HCT116 (cell line): ENCODE data around the gene LRIT2.

Experiments
- CEBPB ChIP-seq: IDR thresholded peaks from 2 replicates; pipeline ENCODE4 v1.6.1; 2012; ENCODE audit warnings: low read depth
- EZH2 ChIP-seq: fragments of 200-600 bp; sonication (generic); IDR thresholded peaks from 2 replicates; pipeline ENCODE4 v1.6.1; 2017; ENCODE audit warnings: antibody characterized with exemption, mixed run types
- EZH2phosphoT487 ChIP-seq: fragments of 200-600 bp; IDR thresholded peaks from 2 replicates; pipeline ENCODE4 v1.6.1; 2018; ENCODE audit warnings: antibody characterized with exemption, borderline replicate concordance
- JUND ChIP-seq: IDR thresholded peaks from 2 replicates; pipeline ENCODE4 v1.6.1; 2012
- POLR2A ChIP-seq: IDR thresholded peaks from 2 replicates; pipeline ENCODE4 v1.7.0; 2011; ENCODE audit warnings: borderline replicate concordance; ENCODE audit not compliant: insufficient read depth, insufficient read length; ENCODE audit errors: extremely low read depth
- POLR2AphosphoS5 ChIP-seq: IDR thresholded peaks from 2 replicates; pipeline ENCODE4 v1.6.1; 2011; ENCODE audit warnings: mild to moderate bottlenecking, low read depth, low read length, moderate library complexity
- RAD21 ChIP-seq: IDR thresholded peaks from 2 replicates; pipeline ENCODE4 v1.6.1; 2012; ENCODE audit warnings: low read depth, mild to moderate bottlenecking
- ZFX ChIP-seq: fragments of 450-650 bp; IDR thresholded peaks from 2 replicates; pipeline ENCODE4 v1.6.1; 2017
- ZNF274 ChIP-seq: fragments of 200-500 bp; sonication (Bioruptor generic); IDR thresholded peaks from 2 replicates; pipeline ENCODE4 v1.6.1; 2014; ENCODE audit warnings: mild to moderate bottlenecking, low read depth, low read length, inconsistent platforms
- TF ChIP-seq, protein P1 (sequence below): IDR thresholded peaks from 2 replicates; pipeline ENCODE4 v1.6.1; 2012; ENCODE audit warnings: low read depth
- TF ChIP-seq, protein P2 (sequence below), 3 experiments: fragments of 200-600 bp in 1 of 3; sonication (generic) in 1 of 3; IDR thresholded peaks in 2 of 3; conservative IDR thresholded peaks in 1 of 3; 2 replicates each; pipeline ENCODE4 v1.5.1; 2012 to 2017; ENCODE audit warnings: low read depth in 2 of 3, low read length in 2 of 3, antibody characterized with exemption in 1 of 3, borderline replicate concordance in 1 of 3, control low read depth in 1 of 3, mild to moderate bottlenecking in 1 of 3, mixed read lengths in 1 of 3, mixed run types in 1 of 3, moderate library complexity in 1 of 3; ENCODE audit not compliant: insufficient read depth in 1 of 3

GRCh38 chr10:84208023-84208422 is 17.3 kb downstream of the LRIT2 start:
- TF ChIP-seq POLR2AphosphoS5: no peak
- TF ChIP-seq, protein P1, sequence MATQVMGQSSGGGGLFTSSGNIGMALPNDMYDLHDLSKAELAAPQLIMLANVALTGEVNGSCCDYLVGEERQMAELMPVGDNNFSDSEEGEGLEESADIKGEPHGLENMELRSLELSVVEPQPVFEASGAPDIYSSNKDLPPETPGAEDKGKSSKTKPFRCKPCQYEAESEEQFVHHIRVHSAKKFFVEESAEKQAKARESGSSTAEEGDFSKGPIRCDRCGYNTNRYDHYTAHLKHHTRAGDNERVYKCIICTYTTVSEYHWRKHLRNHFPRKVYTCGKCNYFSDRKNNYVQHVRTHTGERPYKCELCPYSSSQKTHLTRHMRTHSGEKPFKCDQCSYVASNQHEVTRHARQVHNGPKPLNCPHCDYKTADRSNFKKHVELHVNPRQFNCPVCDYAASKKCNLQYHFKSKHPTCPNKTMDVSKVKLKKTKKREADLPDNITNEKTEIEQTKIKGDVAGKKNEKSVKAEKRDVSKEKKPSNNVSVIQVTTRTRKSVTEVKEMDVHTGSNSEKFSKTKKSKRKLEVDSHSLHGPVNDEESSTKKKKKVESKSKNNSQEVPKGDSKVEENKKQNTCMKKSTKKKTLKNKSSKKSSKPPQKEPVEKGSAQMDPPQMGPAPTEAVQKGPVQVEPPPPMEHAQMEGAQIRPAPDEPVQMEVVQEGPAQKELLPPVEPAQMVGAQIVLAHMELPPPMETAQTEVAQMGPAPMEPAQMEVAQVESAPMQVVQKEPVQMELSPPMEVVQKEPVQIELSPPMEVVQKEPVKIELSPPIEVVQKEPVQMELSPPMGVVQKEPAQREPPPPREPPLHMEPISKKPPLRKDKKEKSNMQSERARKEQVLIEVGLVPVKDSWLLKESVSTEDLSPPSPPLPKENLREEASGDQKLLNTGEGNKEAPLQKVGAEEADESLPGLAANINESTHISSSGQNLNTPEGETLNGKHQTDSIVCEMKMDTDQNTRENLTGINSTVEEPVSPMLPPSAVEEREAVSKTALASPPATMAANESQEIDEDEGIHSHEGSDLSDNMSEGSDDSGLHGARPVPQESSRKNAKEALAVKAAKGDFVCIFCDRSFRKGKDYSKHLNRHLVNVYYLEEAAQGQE: no peak
- TF ChIP-seq, protein P2, sequence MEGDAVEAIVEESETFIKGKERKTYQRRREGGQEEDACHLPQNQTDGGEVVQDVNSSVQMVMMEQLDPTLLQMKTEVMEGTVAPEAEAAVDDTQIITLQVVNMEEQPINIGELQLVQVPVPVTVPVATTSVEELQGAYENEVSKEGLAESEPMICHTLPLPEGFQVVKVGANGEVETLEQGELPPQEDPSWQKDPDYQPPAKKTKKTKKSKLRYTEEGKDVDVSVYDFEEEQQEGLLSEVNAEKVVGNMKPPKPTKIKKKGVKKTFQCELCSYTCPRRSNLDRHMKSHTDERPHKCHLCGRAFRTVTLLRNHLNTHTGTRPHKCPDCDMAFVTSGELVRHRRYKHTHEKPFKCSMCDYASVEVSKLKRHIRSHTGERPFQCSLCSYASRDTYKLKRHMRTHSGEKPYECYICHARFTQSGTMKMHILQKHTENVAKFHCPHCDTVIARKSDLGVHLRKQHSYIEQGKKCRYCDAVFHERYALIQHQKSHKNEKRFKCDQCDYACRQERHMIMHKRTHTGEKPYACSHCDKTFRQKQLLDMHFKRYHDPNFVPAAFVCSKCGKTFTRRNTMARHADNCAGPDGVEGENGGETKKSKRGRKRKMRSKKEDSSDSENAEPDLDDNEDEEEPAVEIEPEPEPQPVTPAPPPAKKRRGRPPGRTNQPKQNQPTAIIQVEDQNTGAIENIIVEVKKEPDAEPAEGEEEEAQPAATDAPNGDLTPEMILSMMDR (IDR thresholded peaks at IDR 0.05 in 2 of 3, conservative IDR thresholded peaks at IDR 0.05 in 1 of 3; ENCODE audit: borderline replicate concordance in 1 of 3, insufficient read depth in 1 of 3, low read depth in 2 of 3, low read length in 2 of 3): no peak
- no peak for TF ChIP-seq EZH2phosphoT487
- no peak for TF ChIP-seq CEBPB
- TF ChIP-seq JUND: no peak
- TF ChIP-seq POLR2A: no peak
- no peak for TF ChIP-seq RAD21
- TF ChIP-seq EZH2: no peak
- no peak for TF ChIP-seq ZNF274
- no peak for TF ChIP-seq ZFX
